GM12892 (cell line): ENCODE results near the gene BUB1B.

ENCODE experiments used
- POLR2A ChIP-seq: IDR thresholded peaks from 2 replicates; pipeline ENCODE4 v1.6.1; 2011; ENCODE audit warnings: low read depth, low read length, control low read depth
- TAF1 ChIP-seq: IDR thresholded peaks from 2 replicates; pipeline ENCODE4 v1.6.1; 2011; ENCODE audit warnings: low read depth, mild to moderate bottlenecking, control low read depth, low read length, borderline replicate concordance

DNA sequence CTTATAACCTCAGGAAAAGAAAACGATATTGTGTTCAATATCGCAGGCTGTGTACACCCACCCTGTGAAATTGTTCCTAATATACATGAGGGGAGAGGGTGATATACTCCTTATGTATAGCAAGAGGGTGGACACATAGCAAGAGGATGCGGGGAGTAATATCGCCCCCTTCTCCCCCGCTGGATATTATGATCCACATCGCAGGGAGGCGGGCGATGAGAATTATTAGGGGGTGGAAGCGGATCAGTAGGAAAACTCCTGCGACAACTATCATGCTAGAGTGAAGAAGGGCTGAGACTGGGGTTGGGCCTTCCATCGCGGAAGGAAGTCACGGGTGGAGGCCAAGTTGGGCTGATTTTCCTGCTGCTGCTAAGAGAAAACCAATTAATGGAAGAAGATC lies 27.3 kb upstream of the BUB1B start:
- TF ChIP-seq TAF1, result no peak
- no peak for TF ChIP-seq POLR2A
